SKM-1 treated with dmso at 0.1 percent for 144 hours (cell line): Measurements from ENCODE around the gene SRP14.
"Not testable (repeated sequence)": the region's sequence is repeated elsewhere in the genome, so short reads cannot be mapped to it uniquely, and the experiment has no call there.

ENCODE experiments used
- DNase-seq: peaks from one replicate; lab custom pipeline; 2025; ENCODE audit not compliant: unreplicated experiment; lab: John Stamatoyannopoulos, UW

SRP14 gene

GRCh38 chr15:40031300-40031699, 7.7 kb downstream of the SRP14 start:
- no peak for DNase-seq

GRCh38 chr15:40029979-40030893, 8.7 kb downstream of the SRP14 start:
- DNase-seq = peak; percentile 20

- no peak for DNase-seq
Measured at GRCh38 chr15:40028853-40029252, 10.1 kb downstream of the SRP14 start.

- no peak for DNase-seq
Measured at GRCh38 chr15:40028193-40028592, 10.8 kb downstream of the SRP14 start.

- DNase-seq = no peak
Measured at GRCh38 chr15:40016224-40016865, 22.6 kb downstream of the SRP14 start.

- DNase-seq = no peak
Measured at GRCh38 chr15:40014390-40014789, 24.6 kb downstream of the SRP14 start.

- not testable (repeated sequence) for DNase-seq
Measured at GRCh38 chr15:40013372-40013771, 25.6 kb downstream of the SRP14 start.

- DNase-seq = no peak
Measured at GRCh38 chr15:40011303-40011702, 27.7 kb downstream of the SRP14 start.

GRCh38 chr15:40010686-40011085, 28.3 kb downstream of the SRP14 start:
- DNase-seq = no peak

GRCh38 chr15:40008061-40008765, 30.8 kb downstream of the SRP14 start:
- no peak for DNase-seq

GRCh38 chr15:40006646-40007045, 32.3 kb downstream of the SRP14 start:
- no peak for DNase-seq

- no peak for DNase-seq
Measured at GRCh38 chr15:40006003-40006402, 33.0 kb downstream of the SRP14 start.

- DNase-seq = no peak
Measured at GRCh38 chr15:40003116-40003916, 35.7 kb downstream of the SRP14 start.

GRCh38 chr15:40002295-40002694, 36.7 kb downstream of the SRP14 start:
- no peak for DNase-seq

GRCh38 chr15:39999538-40000200, 39.3 kb downstream of the SRP14 start:
- DNase-seq = no peak

- no peak for DNase-seq
Measured at GRCh38 chr15:39998511-39999077, 40.4 kb downstream of the SRP14 start.

GRCh38 chr15:39997639-39998038, 41.3 kb downstream of the SRP14 start:
- DNase-seq = no peak

GRCh38 chr15:39997031-39997430, 42.0 kb downstream of the SRP14 start:
- DNase-seq = no peak

- not testable (repeated sequence) for DNase-seq
Measured at GRCh38 chr15:39996228-39996627, 42.8 kb downstream of the SRP14 start.

- not testable (repeated sequence) for DNase-seq
Measured at GRCh38 chr15:39992953-39993352, 46.0 kb downstream of the SRP14 start.
